Astrocyte (in vitro differentiated cells and primary cell): ENCODE results near the gene MTCH1.

Experiments used
- CTCF ChIP-seq: IDR thresholded peaks from 2 replicates; pipeline ENCODE4 v1.5.1; 2011; ENCODE audit warnings: low read depth, mild to moderate bottlenecking, inconsistent platforms, low read length, moderate library complexity; ENCODE audit not compliant: insufficient read depth
- EZH2 ChIP-seq: IDR thresholded peaks from 2 replicates; pipeline ENCODE4 v1.6.1; 2012; ENCODE audit warnings: mild to moderate bottlenecking, low read length, inconsistent platforms; ENCODE audit not compliant: insufficient read depth

GRCh38 chr6:36999751-37000125 lies 13.7 kb upstream of the MTCH1 start:
- no peak for TF ChIP-seq CTCF
- no peak for TF ChIP-seq EZH2
